HepG2 (cell line): ENCODE results near the gene SECTM1. TPM values are rescaled to one million over a fixed set of nuclear protein-coding genes. Genes with fewer than 3 reads are reported as not detected.

ENCODE experiments used
- FOXA1 ChIP-seq, 2 experiments: fragments of 450-650 bp in 1 of 2; sonication (generic) in 1 of 2; formaldehyde crosslinking in 1 of 2; IDR thresholded peaks; 2 replicates each; pipeline versions ENCODE4 v1.4.0 to v1.6.1; 2016 to 2020; ENCODE audit warnings: missing genetic modification reagents in 1 of 2
- NFE2 ChIP-seq: sonication (generic); formaldehyde crosslinking; IDR thresholded peaks from 2 replicates; pipeline ENCODE4 v1.4.0; 2020; ENCODE audit warnings: missing genetic modification reagents
- NFKB2 ChIP-seq: sonication (generic); formaldehyde crosslinking; IDR thresholded peaks from 2 replicates; pipeline ENCODE4 v1.4.0; 2020; ENCODE audit warnings: missing genetic modification reagents, borderline replicate concordance
- SP1 ChIP-seq, 2 experiments: fragments of 450-650 bp in 1 of 2; sonication (generic) in 1 of 2; formaldehyde crosslinking in 1 of 2; IDR thresholded peaks; 2 replicates each; pipeline versions ENCODE4 v1.4.0 to v1.6.1; 2016 to 2020; ENCODE audit warnings: missing genetic modification reagents in 1 of 2
- ZNF724P ChIP-seq: sonication (generic); formaldehyde crosslinking; IDR thresholded peaks from 2 replicates; pipeline ENCODE4 v1.8.0; 2022; ENCODE audit warnings: missing genetic modification reagents, borderline replicate concordance
- polyA plus RNA-seq, 8 experiments: library from polyadenylated mRNA; depleted of rRNA in 3 of 8; stranded (reverse) in 7 of 8; unstranded in 1 of 8; fragments of >200 nt; fragmentation: Illumina TruSeq in 4 of 8; extraction: Trizol in 4 of 8; gene quantifications; 2 replicates each; pipeline versions ENCODE4 v1.2.1 to v1.2.3, GENCODE V29; 2011 to 2016; ENCODE audit warnings: low read depth in 4 of 8, missing spikeins in 1 of 8, mixed read lengths in 1 of 8; ENCODE audit not compliant: insufficient read depth in 1 of 8
- total RNA-seq, 5 experiments: library from RNA; depleted of rRNA; stranded (reverse); fragments of >200 nt; fragmentation: Illumina TruSeq; extraction: Trizol; gene quantifications; 2 replicates each; pipeline ENCODE4 v1.2.3, GENCODE V29; 2016; ENCODE audit warnings: low read depth in 1 of 5
- TF ChIP-seq, protein P1 (sequence below): sonication (generic); formaldehyde crosslinking; IDR thresholded peaks from 2 replicates; pipeline ENCODE4 v1.5.1; 2020; ENCODE audit warnings: mild to moderate bottlenecking, missing genetic modification reagents, moderate library complexity
- TF ChIP-seq, protein P2 (sequence below): sonication (generic); formaldehyde crosslinking; IDR thresholded peaks from 2 replicates; pipeline ENCODE4 v1.5.0; 2020; ENCODE audit warnings: mild to moderate bottlenecking, missing genetic modification reagents, moderate library complexity
- TF ChIP-seq, protein P3 (sequence below): sonication (generic); formaldehyde crosslinking; IDR thresholded peaks from 2 replicates; pipeline ENCODE4 v1.4.0; 2020; ENCODE audit warnings: mild to moderate bottlenecking, low read depth, missing genetic modification reagents
- TF ChIP-seq, protein P4 (sequence below): IDR thresholded peaks from 2 replicates; pipeline ENCODE4 v1.6.1; 2018; ENCODE audit warnings: missing genetic modification reagents, mild to moderate bottlenecking, missing compliant biosample characterization
- TF ChIP-seq, protein P5 (sequence below): sonication (generic); formaldehyde crosslinking; IDR thresholded peaks from 2 replicates; pipeline ENCODE4 v1.8.1; 2023; ENCODE audit warnings: missing genetic modification reagents, inconsistent platforms, borderline replicate concordance
- TF ChIP-seq, protein P6 (sequence below): sonication (generic); formaldehyde crosslinking; IDR thresholded peaks from 2 replicates; pipeline ENCODE4 v1.9.0; 2021; ENCODE audit warnings: missing genetic modification reagents, mild to moderate bottlenecking, borderline replicate concordance
- TF ChIP-seq, protein P7 (sequence below): sonication (generic); formaldehyde crosslinking; IDR thresholded peaks from 2 replicates; pipeline ENCODE4 v1.8.1; 2023; ENCODE audit warnings: mild to moderate bottlenecking, moderate library complexity, missing genetic modification reagents

Gene SECTM1
- total and polyA plus RNA-seq, 2 of the 13 experiments (the other 11 are each of a cell fraction or from before 2014, with no cell fraction given): 3.5 to 5.3 TPM

DNA sequence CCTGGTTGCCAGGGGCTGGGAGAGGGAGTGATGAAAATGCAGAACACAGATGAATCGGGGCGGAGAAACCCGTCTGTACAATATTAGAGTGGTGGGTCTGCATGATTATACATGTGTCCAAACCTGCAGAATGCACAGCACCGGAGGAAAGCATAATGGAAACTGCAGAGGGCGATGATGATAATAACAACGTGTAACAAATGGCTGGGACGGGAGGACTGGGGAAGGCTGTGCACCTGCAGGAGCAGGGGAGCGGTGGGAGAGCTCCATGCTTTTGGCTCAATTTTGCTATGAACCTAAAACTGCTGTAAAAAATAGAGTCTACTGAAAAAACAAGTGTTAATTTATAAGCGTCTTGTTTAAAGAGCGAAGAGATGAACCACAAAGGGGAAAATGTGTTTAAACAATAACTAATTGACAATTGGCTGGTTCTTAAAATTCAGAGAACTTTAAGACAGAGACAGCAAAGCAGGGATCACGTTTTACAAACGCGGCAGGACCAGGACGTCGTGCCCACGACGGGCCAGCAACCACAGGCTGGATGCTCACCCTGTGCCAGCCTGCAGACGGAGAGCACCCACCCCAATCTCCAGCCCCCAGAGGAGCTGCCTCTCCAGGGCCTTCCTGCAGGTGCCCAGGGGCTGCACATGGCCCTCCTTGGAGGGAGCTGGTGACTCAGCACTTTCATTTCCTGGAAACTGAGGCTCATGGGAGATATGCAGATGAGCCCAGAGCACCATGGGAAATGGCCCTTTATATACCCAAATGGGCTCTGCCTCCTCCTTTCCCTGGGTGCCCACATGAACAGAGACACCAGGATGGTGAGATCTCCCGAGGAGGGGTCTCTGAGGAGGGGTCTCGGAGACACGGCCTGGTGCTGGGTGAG is 25.1 kb upstream of the SECTM1 start, which contains the start of gene TEX19 (continued):
- TF ChIP-seq, protein P1, sequence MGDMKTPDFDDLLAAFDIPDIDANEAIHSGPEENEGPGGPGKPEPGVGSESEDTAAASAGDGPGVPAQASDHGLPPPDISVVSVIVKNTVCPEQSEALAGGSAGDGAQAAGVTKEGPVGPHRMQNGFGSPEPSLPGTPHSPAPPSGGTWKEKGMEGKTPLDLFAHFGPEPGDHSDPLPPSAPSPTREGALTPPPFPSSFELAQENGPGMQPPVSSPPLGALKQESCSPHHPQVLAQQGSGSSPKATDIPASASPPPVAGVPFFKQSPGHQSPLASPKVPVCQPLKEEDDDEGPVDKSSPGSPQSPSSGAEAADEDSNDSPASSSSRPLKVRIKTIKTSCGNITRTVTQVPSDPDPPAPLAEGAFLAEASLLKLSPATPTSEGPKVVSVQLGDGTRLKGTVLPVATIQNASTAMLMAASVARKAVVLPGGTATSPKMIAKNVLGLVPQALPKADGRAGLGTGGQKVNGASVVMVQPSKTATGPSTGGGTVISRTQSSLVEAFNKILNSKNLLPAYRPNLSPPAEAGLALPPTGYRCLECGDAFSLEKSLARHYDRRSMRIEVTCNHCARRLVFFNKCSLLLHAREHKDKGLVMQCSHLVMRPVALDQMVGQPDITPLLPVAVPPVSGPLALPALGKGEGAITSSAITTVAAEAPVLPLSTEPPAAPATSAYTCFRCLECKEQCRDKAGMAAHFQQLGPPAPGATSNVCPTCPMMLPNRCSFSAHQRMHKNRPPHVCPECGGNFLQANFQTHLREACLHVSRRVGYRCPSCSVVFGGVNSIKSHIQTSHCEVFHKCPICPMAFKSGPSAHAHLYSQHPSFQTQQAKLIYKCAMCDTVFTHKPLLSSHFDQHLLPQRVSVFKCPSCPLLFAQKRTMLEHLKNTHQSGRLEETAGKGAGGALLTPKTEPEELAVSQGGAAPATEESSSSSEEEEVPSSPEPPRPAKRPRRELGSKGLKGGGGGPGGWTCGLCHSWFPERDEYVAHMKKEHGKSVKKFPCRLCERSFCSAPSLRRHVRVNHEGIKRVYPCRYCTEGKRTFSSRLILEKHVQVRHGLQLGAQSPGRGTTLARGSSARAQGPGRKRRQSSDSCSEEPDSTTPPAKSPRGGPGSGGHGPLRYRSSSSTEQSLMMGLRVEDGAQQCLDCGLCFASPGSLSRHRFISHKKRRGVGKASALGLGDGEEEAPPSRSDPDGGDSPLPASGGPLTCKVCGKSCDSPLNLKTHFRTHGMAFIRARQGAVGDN (CRISPR knock-in tag): peak; percentile 89
- TF ChIP-seq NFKB2 (CRISPR knock-in tag) (peak; percentile 70; the same call in 1 of the 2 replicates), NFE2 (peak; percentile 88), ZNF724P (CRISPR knock-in tag) (0 out of 2 replicates have a peak, but pooled peaks have one; percentile 38), FOXA1 (IDR thresholded peaks at IDR 0.05) (no peak), FOXA1 (CRISPR knock-in tag; IDR thresholded peaks at IDR 0.05) (no peak), SP1 (IDR thresholded peaks at IDR 0.05) (no peak), SP1 (CRISPR knock-in tag; IDR thresholded peaks at IDR 0.05) (0 out of 2 replicates have a peak, but pooled peaks have one; percentile 32)
- TF ChIP-seq, protein P2, sequence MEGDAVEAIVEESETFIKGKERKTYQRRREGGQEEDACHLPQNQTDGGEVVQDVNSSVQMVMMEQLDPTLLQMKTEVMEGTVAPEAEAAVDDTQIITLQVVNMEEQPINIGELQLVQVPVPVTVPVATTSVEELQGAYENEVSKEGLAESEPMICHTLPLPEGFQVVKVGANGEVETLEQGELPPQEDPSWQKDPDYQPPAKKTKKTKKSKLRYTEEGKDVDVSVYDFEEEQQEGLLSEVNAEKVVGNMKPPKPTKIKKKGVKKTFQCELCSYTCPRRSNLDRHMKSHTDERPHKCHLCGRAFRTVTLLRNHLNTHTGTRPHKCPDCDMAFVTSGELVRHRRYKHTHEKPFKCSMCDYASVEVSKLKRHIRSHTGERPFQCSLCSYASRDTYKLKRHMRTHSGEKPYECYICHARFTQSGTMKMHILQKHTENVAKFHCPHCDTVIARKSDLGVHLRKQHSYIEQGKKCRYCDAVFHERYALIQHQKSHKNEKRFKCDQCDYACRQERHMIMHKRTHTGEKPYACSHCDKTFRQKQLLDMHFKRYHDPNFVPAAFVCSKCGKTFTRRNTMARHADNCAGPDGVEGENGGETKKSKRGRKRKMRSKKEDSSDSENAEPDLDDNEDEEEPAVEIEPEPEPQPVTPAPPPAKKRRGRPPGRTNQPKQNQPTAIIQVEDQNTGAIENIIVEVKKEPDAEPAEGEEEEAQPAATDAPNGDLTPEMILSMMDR (CRISPR knock-in tag): peak; percentile 53
- TF ChIP-seq, protein P3, sequence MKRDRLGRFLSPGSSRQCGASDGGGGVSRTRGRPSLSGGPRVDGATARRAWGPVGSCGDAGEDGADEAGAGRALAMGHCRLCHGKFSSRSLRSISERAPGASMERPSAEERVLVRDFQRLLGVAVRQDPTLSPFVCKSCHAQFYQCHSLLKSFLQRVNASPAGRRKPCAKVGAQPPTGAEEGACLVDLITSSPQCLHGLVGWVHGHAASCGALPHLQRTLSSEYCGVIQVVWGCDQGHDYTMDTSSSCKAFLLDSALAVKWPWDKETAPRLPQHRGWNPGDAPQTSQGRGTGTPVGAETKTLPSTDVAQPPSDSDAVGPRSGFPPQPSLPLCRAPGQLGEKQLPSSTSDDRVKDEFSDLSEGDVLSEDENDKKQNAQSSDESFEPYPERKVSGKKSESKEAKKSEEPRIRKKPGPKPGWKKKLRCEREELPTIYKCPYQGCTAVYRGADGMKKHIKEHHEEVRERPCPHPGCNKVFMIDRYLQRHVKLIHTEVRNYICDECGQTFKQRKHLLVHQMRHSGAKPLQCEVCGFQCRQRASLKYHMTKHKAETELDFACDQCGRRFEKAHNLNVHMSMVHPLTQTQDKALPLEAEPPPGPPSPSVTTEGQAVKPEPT (CRISPR knock-in tag): 0 out of 2 replicates have a peak, but pooled peaks have one; percentile 45
- TF ChIP-seq, protein P4, sequence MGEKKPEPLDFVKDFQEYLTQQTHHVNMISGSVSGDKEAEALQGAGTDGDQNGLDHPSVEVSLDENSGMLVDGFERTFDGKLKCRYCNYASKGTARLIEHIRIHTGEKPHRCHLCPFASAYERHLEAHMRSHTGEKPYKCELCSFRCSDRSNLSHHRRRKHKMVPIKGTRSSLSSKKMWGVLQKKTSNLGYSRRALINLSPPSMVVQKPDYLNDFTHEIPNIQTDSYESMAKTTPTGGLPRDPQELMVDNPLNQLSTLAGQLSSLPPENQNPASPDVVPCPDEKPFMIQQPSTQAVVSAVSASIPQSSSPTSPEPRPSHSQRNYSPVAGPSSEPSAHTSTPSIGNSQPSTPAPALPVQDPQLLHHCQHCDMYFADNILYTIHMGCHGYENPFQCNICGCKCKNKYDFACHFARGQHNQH: peak; percentile 52; the same call in 1 of the 2 replicates
- TF ChIP-seq, protein P5, sequence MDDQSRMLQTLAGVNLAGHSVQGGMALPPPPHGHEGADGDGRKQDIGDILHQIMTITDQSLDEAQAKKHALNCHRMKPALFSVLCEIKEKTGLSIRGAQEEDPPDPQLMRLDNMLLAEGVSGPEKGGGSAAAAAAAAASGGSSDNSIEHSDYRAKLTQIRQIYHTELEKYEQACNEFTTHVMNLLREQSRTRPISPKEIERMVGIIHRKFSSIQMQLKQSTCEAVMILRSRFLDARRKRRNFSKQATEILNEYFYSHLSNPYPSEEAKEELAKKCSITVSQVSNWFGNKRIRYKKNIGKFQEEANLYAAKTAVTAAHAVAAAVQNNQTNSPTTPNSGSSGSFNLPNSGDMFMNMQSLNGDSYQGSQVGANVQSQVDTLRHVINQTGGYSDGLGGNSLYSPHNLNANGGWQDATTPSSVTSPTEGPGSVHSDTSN (CRISPR knock-in tag): no peak
- TF ChIP-seq, protein P6, sequence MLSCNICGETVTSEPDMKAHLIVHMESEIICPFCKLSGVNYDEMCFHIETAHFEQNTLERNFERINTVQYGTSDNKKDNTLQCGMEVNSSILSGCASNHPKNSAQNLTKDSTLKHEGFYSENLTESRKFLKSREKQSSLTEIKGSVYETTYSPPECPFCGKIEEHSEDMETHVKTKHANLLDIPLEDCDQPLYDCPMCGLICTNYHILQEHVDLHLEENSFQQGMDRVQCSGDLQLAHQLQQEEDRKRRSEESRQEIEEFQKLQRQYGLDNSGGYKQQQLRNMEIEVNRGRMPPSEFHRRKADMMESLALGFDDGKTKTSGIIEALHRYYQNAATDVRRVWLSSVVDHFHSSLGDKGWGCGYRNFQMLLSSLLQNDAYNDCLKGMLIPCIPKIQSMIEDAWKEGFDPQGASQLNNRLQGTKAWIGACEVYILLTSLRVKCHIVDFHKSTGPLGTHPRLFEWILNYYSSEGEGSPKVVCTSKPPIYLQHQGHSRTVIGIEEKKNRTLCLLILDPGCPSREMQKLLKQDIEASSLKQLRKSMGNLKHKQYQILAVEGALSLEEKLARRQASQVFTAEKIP (CRISPR knock-in tag): no peak
- TF ChIP-seq, protein P7, sequence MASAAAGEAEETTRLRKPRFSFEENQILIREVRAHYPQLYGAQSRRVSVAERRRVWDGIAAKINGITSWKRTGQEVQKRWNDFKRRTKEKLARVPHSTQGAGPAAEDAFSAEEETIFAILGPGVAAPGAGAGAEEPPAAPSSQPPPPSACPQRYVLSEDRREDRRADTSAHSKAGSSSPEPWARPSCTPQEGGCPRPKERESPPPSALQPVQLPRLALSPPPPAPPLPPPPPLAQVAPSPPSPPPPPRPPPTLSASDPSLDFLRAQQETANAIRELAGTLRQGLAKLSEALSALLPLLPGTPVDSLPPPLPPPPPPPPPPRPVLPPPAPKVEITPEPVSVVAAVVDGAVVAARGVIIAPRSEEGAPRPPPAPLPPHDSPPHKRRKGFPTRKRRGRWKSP: 0 out of 2 replicates have a peak, but pooled peaks have one; percentile 35
